ENCODE data around the gene SPOCK1.

SPOCK1 gene

DNA sequence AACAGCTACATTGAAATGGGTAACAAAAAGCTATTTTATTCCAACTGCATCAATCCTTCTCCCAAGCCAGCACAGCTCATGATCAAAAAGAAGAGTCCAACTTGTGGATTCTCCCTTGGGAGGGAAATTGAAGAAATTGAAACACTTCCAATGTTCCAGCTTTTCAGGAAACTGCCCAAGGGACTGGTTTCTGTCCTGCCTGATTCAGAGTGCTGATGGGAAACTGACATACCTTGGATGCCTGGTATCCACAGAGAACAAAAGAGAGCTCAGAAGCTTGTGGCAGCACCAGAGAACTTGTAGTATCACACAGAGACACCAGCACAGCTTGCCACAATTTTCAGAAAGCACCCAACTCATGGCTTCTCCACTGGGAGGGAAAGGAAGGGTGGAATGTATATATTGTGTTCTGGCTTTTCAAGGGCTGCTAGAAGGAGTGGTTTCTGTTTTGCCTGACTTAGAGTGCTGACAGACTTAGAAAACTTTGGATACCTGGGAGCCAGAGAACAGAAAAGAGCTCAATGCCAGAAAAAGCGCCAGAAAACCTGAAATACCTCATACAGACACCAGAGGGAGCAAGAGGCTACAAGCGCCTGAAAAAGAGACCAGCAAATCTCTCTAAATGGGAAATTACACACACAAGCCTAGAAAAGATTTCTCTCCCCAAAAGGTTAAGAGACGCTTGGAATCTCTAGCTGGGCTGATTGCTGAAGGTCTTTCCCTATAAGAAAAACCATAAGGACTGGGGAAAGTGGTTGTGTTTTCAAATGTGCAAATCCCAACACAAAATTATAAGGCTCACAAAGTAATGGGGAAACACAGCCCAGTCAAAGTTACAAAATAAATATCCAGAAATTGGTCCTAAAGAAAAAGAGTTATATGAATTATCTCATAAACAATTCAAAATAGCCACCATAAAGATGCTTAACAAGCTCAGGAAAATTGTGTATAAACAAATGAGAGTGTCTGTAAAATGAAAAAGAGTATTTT is 178.8 kb downstream of the SPOCK1 start:
- DNase-seq = no peak

DNA sequence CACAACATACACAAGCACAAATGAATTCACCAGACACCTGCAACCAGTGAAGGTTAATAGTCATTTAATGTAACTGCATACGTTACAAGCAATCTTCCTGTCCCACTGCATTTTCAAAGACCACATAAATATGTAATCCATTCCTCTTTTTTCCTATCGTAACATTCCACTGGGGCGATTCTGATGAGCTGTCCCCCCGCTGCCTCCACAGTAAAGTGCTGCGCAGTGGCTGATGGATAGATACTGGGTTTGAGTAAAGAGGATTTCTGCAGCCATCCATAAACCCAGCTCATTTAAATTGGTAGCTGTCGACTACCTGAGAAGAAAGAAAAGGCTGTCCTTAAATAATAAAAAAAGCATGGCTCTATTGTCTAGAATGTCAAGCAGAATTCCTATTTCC is 181.1 kb downstream of the SPOCK1 start:
- no peak for DNase-seq

DNA sequence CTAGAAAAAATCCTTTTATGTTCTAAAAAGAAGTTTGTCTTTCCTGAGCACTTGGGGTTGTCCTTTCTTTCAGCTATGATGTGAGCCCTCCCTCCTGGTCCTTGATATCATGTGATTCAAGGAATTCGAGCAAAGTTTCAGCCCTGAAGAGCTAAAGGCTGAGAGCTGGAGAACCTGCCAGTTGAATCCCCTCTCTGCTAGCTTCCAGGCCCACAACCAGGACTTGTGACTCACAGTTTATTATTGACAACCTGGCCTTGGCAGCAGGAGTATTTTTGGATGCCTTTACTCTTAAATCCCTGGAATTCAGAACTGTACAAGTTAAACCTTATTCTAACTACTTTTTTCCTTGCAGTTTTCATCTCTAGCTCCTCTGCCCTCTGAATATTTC is 182.8 kb downstream of the SPOCK1 start:
- no peak for DNase-seq

DNA sequence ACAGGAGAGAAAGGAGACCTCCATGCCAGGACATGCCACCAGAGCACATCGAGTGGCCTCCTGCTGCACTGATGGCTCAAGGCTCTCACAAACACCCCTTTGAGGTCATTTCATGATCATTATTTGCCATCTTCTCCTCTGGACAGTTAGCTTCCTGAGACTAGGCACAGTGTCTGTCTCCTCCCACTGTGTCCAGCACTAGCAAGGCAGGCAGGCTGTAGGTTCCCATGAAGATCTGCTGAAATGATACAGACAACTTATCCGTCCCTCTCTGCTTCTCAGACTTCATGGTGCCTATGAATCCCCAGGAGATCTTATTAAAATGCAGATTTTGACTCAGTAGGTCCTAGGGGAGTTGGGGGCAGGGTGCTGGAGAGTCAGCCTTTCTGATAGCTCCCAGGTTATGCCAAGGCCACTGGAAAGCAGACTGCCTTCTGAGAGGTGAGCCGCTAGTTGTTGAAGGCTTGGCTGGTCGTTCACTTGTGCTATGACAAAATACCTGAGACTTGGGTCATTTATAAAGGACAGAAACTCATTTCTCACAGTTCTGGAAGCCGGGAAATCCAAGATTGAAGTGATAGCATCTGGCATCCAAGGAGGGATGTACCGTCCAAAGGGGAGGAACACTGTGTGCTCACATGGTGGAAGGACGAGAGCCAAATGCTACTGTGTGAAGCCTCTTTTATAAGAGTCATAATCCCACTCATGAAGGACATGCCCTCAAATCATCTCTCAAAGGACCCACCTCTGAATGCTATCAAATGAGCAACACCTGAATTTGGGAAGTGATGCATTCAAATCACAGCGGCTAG is 183.4 kb downstream of the SPOCK1 start:
- DNase-seq = no peak

DNA sequence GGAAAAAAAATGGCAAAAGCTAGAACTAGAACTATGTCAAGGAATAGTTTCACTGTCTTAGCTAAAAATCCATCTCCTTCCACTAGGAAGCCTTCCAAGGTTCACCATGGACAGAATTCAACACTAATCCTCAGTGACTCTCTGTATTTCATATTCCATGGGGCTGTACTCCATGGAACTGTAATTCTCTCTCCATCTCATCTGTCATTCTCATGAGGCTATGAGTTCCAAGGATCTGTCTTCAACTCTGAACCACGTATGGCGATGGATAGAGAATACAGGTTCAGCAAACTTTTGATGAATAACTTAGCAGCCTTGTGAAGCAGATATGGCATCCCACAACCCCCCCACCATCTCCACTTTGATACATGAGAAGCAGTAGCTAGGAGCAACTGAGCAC is 184.0 kb downstream of the SPOCK1 start:
- DNase-seq = no peak

DNA sequence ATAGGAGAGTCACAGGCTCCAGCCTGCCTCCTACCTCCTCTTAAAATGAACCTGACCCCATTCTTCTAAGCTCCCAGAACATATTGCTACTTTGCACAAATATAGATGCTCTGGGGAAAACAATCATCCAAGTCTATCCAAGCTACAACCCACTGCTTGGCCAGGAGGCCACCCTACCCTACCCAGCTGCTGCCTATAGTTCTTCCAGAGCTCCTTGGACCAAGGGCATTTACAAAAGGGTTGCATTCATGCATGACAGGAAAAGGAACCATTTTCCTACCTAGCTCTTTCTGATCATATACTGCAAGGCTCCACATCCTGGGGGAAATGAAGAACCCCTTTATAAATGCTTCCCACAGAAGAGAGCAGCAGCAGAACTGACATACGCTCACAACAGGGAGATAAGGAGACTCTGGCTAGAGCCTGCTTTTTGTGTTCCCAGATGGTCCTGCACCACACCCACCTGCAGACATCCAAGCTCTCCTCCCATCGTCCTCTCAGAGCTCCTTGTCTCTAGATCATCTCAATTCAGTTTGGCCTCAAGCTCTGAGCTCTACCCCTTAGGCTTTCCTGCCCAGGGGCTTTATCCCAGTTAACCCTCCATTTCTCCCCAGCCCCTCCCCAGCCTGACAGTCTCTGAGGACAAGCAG is 185.5 kb downstream of the SPOCK1 start:
- no peak for DNase-seq

DNA sequence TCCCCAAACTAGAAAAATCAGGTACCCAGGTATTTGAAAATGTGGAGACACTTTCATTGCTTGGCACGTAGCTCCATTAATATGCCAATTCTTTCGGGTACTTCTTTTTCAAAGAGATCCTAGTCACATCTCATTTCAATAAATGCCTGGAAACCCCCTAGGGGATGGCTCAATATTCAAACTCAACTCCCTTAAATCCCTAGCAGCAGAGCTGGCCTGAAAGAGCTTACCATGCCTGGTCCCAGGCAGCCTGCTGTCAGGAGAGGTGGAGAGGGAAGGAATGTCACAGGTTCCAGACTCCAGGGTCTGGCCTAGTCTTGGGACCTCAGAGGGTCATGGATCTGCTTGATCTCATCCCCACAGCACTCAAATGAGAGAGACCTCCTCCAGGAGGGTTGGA is 187.1 kb downstream of the SPOCK1 start:
- DNase-seq = no peak

DNA sequence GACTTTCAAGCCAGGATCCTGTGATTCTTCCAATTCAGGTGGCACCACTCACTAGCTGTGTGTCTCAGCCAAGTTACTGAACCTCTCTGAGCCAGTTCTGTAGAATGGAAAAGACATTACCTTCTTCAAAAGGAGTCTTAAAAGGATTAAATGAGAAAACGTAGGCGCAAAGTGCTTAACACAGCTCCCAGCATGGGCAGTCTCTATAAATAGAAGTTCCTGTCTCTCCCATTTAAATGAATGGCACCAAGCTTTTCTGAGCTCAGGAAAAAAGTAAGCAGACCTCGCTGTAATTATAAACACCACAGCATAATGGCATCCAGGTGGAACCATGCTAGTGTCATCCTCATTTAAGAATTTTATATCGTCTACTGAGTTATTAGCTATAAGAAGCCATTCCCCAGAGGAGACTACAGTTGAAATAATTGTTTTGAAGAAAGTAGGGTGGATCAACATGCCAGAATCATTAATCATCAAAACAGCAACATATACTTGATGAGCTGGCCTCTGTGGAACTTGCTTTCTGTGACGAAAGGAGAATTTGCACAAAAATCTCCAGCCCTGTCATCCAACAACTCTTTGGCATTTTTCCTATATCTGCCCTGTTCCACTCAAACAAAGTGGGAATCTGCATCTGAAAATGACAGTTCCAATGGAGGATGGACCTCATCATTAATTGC is 188.9 kb downstream of the SPOCK1 start:
- no peak for DNase-seq

DNA sequence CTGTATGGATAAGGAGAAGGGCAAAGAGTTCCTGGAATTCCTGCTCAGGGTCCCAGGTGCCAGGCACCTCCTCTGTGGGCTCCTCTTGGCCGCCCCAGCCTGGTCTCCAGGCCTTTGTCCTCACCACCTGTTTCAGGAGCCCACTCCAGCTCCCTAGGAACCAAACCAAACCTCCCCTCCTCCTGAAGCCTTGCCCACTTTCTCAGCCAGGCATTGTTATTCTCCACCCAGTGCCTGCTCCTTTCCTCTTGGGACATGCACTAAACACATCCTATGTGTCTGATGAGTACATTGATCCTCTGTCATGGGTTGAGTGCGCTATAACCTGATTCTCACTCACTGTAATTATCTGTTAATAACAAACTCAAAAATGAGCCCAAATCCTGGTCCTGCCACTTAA is 189.8 kb downstream of the SPOCK1 start:
- DNase-seq = no peak

DNA sequence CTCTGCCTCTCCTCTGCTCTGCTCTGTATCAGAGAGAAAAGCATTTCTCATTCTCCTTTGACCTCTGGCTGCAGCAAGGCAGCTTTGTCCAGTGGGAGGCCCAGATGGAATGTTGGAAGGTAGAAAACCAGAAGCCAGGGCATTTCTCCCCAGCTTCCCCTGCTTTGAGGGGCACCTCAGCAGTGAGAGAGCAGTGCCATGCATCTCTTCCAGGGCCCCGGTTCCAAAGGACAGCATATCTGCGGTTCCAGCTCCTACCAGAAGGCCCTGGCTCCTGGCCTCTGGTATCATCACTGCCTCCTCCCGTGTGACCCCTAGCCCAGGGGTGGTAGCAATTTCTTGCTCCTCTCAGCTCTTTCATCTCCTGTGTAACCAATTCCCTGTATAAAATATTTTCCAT is 190.8 kb downstream of the SPOCK1 start:
- DNase-seq = no peak

DNA sequence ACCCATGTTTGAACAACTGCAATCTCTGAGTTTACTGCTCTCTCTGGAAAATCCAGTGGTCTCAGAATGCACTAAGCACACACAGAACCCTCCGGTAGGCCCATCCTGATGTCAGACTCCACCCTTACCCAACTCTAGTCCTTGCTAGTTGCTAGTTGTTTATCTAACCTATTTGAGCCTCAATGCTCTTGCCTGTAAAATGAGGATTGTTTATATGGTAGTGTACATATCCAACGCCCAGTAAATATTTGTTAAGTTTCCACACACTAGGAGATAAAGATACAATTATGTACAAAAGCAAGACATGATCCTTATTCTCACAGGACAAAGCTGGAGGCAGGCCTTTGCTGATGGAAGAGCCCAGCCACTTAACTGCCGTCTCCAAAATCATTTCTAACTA is 192.2 kb downstream of the SPOCK1 start:
- DNase-seq = no peak

DNA sequence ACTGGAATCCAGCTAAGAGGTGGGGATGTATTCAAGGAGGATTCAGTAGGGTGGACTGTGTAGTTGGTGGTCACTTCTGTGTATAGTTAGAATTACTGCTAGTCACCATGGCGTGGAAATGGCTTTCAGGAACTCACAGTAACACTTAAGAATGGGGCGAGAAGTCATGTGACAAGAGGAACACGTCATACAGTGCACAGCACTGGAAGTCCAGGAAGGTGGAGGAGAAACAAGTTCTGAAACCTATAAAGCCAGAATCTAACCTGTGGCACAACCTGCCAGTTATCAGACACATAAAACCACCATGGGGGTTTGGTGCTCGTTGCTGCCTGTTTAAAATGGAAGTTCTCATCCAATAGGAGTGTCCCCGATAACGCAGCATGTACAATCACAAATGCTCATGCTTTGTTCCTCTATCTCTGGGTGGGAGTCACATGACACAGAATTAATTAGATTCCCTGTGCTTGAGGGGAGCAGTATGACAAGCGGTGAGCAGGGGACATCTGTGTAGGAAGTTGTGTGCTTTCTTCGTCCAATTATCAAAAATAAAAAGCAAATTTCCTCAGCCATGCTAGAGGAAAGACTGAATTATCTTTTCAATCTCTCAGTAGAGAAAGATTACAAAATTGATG is 193.0 kb downstream of the SPOCK1 start:
- DNase-seq = no peak

DNA sequence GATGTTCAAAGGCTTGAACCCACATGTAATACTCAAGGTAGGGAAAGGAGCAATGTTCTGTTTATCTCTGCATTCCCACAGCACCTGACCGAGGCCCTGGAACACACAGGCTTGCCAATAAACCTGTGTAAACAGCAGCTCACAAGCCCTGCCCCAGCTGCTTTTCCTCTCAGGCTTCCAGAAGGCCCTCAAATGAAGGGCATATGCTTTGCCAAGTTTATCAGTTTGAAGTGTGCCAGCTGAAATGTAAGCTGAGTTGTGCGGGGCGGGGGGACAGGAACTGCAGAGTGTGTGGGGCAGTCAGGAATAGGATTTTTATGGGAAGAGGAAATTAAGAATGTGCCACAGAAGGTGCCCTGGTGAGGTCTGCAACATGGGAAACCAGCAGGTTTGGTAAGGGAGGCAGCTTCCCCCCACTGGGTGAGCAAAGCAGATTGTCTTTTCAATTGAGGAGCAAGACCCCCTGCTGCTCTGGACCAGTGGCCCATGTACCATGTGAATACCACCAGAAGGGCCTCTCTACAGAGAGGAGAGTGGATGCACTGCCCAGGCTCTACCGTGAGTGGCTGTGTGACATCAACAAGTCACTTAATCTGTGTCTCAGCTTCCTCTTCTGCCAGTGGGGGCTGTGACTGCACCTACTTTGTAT is 194.8 kb downstream of the SPOCK1 start:
- DNase-seq = no peak

DNA sequence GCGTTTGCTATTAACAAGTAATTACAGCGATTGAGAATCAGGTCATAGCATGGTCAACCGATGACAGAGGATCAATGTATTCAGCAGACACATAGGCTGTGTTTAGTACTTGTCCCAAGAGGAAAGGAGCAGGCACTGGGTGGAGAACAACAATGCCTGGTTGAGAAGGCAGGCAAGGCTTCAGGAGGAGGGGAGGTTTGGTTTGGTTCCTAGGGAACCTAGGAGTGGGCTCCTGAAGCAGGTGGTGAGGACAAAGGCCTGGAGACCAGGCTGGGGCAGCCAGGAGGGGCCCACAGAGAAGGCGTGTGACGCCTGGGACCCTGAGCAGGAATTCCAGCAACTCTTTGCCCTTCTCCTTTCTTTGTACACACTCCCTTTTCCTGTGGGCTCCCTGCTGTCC is 195.6 kb downstream of the SPOCK1 start:
- no peak for DNase-seq

DNA sequence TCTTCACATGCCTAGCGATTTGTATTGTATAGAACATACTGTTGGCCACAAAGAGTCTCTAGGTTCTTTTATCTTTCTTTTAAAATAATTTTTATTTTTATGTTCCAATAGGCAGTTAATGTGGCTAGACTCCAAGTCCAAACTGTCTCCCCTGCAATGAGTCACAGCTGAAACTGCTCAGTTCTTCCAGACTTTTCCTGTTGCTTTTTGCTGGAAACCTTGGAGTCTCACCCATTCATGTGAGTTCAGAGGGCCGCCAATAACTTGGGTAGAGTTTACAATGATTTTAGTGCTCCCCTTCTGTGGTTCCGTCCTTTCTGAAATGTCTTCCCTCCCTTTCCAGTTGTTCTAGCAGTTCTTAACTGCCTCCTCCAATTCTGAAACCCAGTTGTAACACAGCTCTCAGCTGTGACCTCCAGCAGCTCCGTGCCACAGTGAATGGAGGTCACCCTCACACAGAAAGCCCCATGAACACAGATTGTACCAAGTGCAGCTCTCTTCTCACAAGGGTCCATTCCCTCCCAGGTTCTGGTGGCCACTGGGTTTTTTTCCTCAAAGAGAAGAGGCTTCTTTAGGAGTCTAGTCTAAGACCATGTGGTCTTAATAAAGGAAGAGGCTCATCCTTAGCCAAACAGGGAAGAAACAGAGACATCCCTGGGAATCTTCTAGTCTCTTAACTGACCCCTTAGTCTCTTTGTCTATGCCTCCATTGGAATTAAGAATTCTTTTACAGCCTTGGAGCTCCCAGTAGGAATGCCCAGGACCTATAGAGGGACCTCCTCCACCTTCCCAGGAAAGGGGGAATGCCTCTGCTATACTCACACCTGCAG is 198.5 kb downstream of the SPOCK1 start:
- DNase-seq = no peak

DNA sequence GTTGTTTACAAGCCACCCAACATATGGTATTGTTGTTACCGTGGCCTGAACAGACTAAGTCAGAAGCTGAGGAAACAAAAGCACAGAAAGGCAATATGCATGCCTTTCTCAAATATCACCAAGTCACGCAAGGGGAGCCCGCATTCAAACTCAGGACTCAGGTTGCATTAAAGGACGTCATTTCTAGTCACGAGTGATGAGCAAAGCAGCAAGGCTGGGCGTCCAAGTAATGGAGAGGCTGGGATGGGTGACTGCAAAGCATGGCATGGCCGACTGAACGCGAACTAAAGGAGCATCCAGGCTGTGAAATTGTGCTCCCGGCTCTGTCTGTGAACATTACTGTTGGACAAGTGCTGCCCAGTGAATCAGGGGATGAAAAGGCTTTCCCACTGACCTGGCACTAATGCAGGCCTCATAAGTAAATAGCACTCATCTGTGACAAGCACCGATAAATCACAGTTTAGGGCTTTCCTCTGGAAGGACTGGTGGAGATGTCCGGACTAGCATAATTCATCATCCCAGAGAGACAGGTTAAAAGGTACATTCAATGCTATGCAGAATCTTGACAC is 202.8 kb downstream of the SPOCK1 start:
- no peak for DNase-seq

DNA sequence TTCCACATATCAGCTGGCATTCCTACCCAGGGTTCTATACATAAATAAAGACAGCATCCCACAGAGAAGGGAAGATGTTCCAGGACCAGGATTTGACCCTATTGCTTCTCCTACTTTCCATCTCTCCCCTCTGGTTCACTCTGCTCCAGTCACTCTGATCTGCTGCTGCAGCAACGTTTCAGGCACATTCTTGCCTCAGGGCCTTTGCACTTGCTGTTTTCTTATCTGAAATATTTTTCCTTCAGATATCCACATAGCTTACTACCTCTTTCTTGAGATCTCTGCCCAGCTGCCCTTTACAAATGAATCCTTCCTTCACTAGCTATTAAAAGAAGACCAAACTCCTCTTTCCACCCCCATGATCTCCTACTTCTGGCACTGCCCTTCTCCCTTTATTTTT is 204.5 kb downstream of the SPOCK1 start:
- no peak for DNase-seq

DNA sequence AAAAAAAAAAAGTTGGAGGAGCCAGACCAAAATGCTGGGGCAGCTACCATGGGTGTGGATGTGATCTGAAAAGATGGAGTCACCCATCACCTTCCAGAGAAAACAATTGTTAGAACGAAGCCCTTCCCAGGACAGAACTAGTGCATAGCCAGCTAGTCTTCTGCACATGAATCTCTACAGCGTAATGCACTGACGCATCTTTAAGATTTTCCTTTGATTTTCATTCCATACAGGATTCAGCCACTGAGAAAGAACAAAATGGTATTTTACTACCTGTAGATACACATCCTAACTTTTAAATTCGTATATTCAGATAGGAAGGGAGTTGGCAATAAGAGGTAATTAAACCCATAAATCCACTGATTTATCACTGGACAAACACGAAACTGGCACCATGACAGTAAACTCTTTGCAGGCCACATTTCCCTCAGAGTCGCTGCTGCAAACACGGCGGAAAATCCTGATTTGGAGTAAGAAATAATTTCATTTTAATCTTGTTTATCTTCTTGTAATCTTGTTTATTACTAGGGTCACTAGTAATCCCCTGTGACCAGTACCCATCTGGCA is 206.6 kb downstream of the SPOCK1 start:
- no peak for DNase-seq

DNA sequence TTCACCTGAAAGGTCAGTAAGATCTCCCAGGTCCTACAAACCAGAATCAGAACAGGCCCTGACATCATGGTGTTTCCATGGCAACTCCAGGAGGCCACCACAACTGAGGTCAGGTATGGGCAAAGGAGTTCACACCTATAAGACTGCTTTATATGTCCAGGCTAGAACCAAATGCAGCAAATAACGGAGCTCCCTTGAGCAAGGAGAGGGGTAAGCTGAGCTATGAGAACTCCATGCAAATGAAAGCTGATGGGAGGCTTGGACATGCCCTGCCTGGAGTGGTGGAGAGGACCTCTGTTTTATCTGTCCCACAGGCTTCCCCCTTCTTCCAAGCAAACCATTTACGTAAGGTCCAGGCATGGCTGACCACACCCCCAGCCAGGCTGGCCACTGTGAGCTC is 207.7 kb downstream of the SPOCK1 start:
- no peak for DNase-seq

DNA sequence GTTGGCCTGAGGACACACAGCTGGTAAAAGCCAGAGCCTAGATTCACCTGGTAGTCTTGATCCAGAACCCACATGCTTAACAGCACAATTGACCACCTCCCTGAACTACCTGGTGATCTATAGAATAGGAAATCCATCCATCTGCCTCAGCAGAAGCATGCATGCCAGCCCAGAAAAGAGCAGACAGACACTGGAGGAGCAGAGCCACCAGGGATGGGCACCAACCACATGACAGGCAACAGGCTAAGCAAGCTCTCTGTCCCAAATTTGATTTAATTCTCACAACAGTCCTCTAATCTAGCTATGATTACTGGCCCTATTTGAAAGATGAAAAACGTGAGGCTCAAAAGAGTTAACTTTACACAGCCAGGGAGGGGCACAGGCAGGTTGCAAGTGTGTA is 208.1 kb downstream of the SPOCK1 start:
- DNase-seq = no peak

All from effector CD8-positive, alpha-beta T cell (primary cell).